Breast epithelium (tissue), 3 donors: ENCODE data around the gene PPP1R1C.

ENCODE experiments used
- CTCF ChIP-seq, 3 donors: fragments of 450-650 bp; IDR thresholded peaks; one replicate each; pipeline ENCODE4 v1.5.1; 2016 to 2017; ENCODE audit warnings: antibody characterized with exemption in 3 of 3, mild to moderate bottlenecking in 3 of 3, moderate library complexity in 3 of 3
- POLR2A ChIP-seq: fragments of 450-650 bp; IDR thresholded peaks from one replicate; pipeline ENCODE4 v1.6.1; 2016; ENCODE audit warnings: antibody characterized with exemption, mild to moderate bottlenecking, moderate library complexity

GRCh38 chr2:181959508-181959907 is 26.1 kb upstream of the PPP1R1C start:
- TF ChIP-seq POLR2A (no peak), CTCF (IDR thresholded peaks at IDR 0.05) (no peak)
